Right renal pelvis (tissue), 4 donors: ENCODE measurements around the gene TMEM51. TPM values are rescaled to one million over a fixed set of nuclear protein-coding genes. Genes with fewer than 3 reads are reported as not detected.
"Not testable (repeated sequence)": the region's sequence is repeated elsewhere in the genome, so short reads cannot be mapped to it uniquely, and the experiment has no call there.

Source experiments
- DNase-seq, 4 donors: peaks; one replicate each; pipeline ENCODE4 v3.0.0-alpha.2; 2013; ENCODE audit warnings: low read depth in 4 of 4, low spot score in 3 of 4, missing footprints in 1 of 4
- polyA plus RNA-seq, 4 donors: library from polyadenylated mRNA; unstranded; fragments of 120-200 nt; gene quantifications; one replicate each; pipeline ENCODE4 v1.2.1, GENCODE V29; 2013; ENCODE audit not compliant: insufficient read length in 4 of 4

Gene TMEM51
- polyA plus RNA-seq, 4 donors, result 18.4 to 23.8 (median 19.6) TPM

GRCh38 chr1:15125101-15125745 lies 28.3 kb upstream of the TMEM51 start:
- DNase-seq, result no peak

- no peak for DNase-seq
These were observed 25.5 kb upstream of the TMEM51 start for GRCh38 chr1:15128077-15128476.

GRCh38 chr1:15128520-15129313 lies 24.8 kb upstream of the TMEM51 start:
- peak; percentile 52 to 67 (median 62) for DNase-seq

GRCh38 chr1:15129944-15130343 lies 23.6 kb upstream of the TMEM51 start:
- DNase-seq, result no peak

- no peak for DNase-seq
These were observed 22.9 kb upstream of the TMEM51 start for GRCh38 chr1:15130607-15131006.

- DNase-seq, result no peak
These were observed 20.6 kb upstream of the TMEM51 start for GRCh38 chr1:15132965-15133364.

- no peak for DNase-seq
These were observed 19.3 kb upstream of the TMEM51 start for GRCh38 chr1:15134285-15134684.

- DNase-seq, result not testable (repeated sequence)
These were observed 17.9 kb upstream of the TMEM51 start for GRCh38 chr1:15135604-15136003.

GRCh38 chr1:15137809-15138208 lies 15.7 kb upstream of the TMEM51 start:
- no peak for DNase-seq

- no peak for DNase-seq
These were observed 13.7 kb upstream of the TMEM51 start for GRCh38 chr1:15139654-15140350.

GRCh38 chr1:15141935-15142539 lies 11.5 kb upstream of the TMEM51 start:
- no peak for DNase-seq

GRCh38 chr1:15145327-15145726 lies 8.2 kb upstream of the TMEM51 start:
- no peak for DNase-seq

GRCh38 chr1:15146142-15146680 lies 7.3 kb upstream of the TMEM51 start:
- no peak for DNase-seq

- DNase-seq, result no peak
These were observed 6.6 kb upstream of the TMEM51 start for GRCh38 chr1:15146971-15147376.

GRCh38 chr1:15148004-15148403 lies 5.5 kb upstream of the TMEM51 start:
- DNase-seq, result no peak

- no peak for DNase-seq
These were observed 5.1 kb upstream of the TMEM51 start for GRCh38 chr1:15148475-15148874.

- DNase-seq, result no peak
These were observed 4.6 kb upstream of the TMEM51 start for GRCh38 chr1:15148941-15149340.

GRCh38 chr1:15150376-15150775 lies 3.2 kb upstream of the TMEM51 start:
- no peak for DNase-seq

GRCh38 chr1:15151377-15151806 lies 2.2 kb upstream of the TMEM51 start:
- no peak for DNase-seq

- no peak for DNase-seq
These were observed 1.7 kb upstream of the TMEM51 start for GRCh38 chr1:15151871-15152270.
